HepG2 (cell line): Measurements from ENCODE around the gene TCF7L2.

Experiments used
- BCLAF1 ChIP-seq: fragments of 450-650 bp; IDR thresholded peaks from 2 replicates; pipeline ENCODE4 v1.6.1; 2017; ENCODE audit warnings: mild to moderate bottlenecking
- EP300 ChIP-seq, 3 experiments: sonication (generic) in 1 of 3; formaldehyde crosslinking in 1 of 3; IDR thresholded peaks; 2 replicates each; pipeline versions ENCODE4 v1.5.1 to v1.6.1; 2011 to 2020; ENCODE audit warnings: low read depth in 2 of 3, low read length in 2 of 3, borderline replicate concordance in 1 of 3, improper control_type of control experiment in 1 of 3, mild to moderate bottlenecking in 1 of 3, missing genetic modification reagents in 1 of 3, moderate library complexity in 1 of 3
- HDAC1 ChIP-seq: sonication (generic); formaldehyde crosslinking; IDR thresholded peaks from 2 replicates; pipeline ENCODE4 v1.5.1; 2020; ENCODE audit warnings: mild to moderate bottlenecking, missing genetic modification reagents
- HOMEZ ChIP-seq: IDR thresholded peaks from 2 replicates; pipeline ENCODE4 v1.6.1; 2016; ENCODE audit warnings: low read depth
- KIAA2018 ChIP-seq: sonication (generic); formaldehyde crosslinking; IDR thresholded peaks from 2 replicates; pipeline ENCODE4 v1.5.0; 2020; ENCODE audit warnings: mild to moderate bottlenecking, missing genetic modification reagents, borderline replicate concordance
- POLR2A ChIP-seq, 2 experiments: IDR thresholded peaks; 2 replicates each; pipeline ENCODE4 v1.6.1; 2011; ENCODE audit warnings: low read depth in 2 of 2, low read length in 2 of 2, mild to moderate bottlenecking in 1 of 2, moderate library complexity in 1 of 2; ENCODE audit not compliant: insufficient read depth in 1 of 2
- PRPF4 ChIP-seq: fragments of 200-400 bp; formaldehyde crosslinking; IDR thresholded peaks from 2 replicates; pipeline ENCODE4 v1.6.1; 2016; ENCODE audit warnings: low read length, low read depth; ENCODE audit not compliant: poor library complexity, severe bottlenecking
- STAT6 ChIP-seq: sonication (generic); formaldehyde crosslinking; IDR thresholded peaks from 2 replicates; pipeline ENCODE4 v1.4.0; 2020; ENCODE audit warnings: missing genetic modification reagents, mild to moderate bottlenecking, borderline replicate concordance
- ZNF407 ChIP-seq: sonication (generic); formaldehyde crosslinking; IDR thresholded peaks from one replicate; pipeline ENCODE4 v1.5.1; 2020; ENCODE audit warnings: mild to moderate bottlenecking, missing genetic modification reagents; ENCODE audit errors: not compliant biosample characterization

GRCh38 chr10:113149626-113150025 lies 199.6 kb downstream of the TCF7L2 start:
- TF ChIP-seq HDAC1 (CRISPR knock-in tag): no peak
- TF ChIP-seq STAT6 (CRISPR knock-in tag): no peak
- no peak for TF ChIP-seq POLR2A (IDR thresholded peaks at IDR 0.05; ENCODE audit: insufficient read depth in 1 of 2, low read depth in 2 of 2, low read length in 2 of 2)
- TF ChIP-seq KIAA2018: no peak
- no peak for TF ChIP-seq BCLAF1
- TF ChIP-seq PRPF4: no peak
- no peak for TF ChIP-seq EP300 (IDR thresholded peaks at IDR 0.05; ENCODE audit: low read depth in 2 of 2, low read length in 2 of 2)
- no peak for TF ChIP-seq EP300 (CRISPR knock-in tag; IDR thresholded peaks at IDR 0.05; ENCODE audit: borderline replicate concordance)
- TF ChIP-seq ZNF407 (CRISPR knock-in tag): no peak
- TF ChIP-seq HOMEZ (CRISPR knock-in tag): no peak
